GM18498 (cell line): ENCODE measurements around the gene EDARADD.

Experiments used
- ATAC-seq: cut with Tn5 transposase; IDR thresholded peaks from one replicate; pipeline ENCODE4 v1.9.1; 2021; ENCODE audit warnings: mild to moderate bottlenecking, moderate library complexity; ENCODE audit not compliant: unreplicated experiment

Gene EDARADD

GRCh38 chr1:236392182-236392581 lies 1.9 kb upstream of the EDARADD start:
- no peak for ATAC-seq

- peak; percentile 39 for ATAC-seq
Measured at GRCh38 chr1:236394879-236395229, 768 bp downstream of the EDARADD start.

- ATAC-seq = peak; percentile 74
Measured at GRCh38 chr1:236395230-236395946, 1.3 kb downstream of the EDARADD start.

- ATAC-seq = no peak
Measured at GRCh38 chr1:236395947-236396664, 2.0 kb downstream of the EDARADD start.

GRCh38 chr1:236396665-236397043 lies 2.6 kb downstream of the EDARADD start:
- no peak for ATAC-seq

GRCh38 chr1:236397173-236397759 lies 3.2 kb downstream of the EDARADD start:
- ATAC-seq = no peak

GRCh38 chr1:236398538-236398937 lies 4.5 kb downstream of the EDARADD start:
- no peak for ATAC-seq

GRCh38 chr1:236400061-236400603 lies 6.0 kb downstream of the EDARADD start:
- ATAC-seq = no peak

GRCh38 chr1:236401698-236402097 lies 7.6 kb downstream of the EDARADD start:
- no peak for ATAC-seq

- no peak for ATAC-seq
Measured at GRCh38 chr1:236403905-236404696, 10.0 kb downstream of the EDARADD start.

- no peak for ATAC-seq
Measured at GRCh38 chr1:236407059-236407458, 13.0 kb downstream of the EDARADD start.

- no peak for ATAC-seq
Measured at GRCh38 chr1:236413688-236414087, 19.6 kb downstream of the EDARADD start.

GRCh38 chr1:236416165-236416564 lies 22.1 kb downstream of the EDARADD start:
- ATAC-seq = no peak

- ATAC-seq = no peak
Measured at GRCh38 chr1:236417336-236417735, 23.2 kb downstream of the EDARADD start.

GRCh38 chr1:236419502-236419901 lies 25.4 kb downstream of the EDARADD start:
- ATAC-seq = no peak

GRCh38 chr1:236421022-236421421 lies 26.9 kb downstream of the EDARADD start:
- no peak for ATAC-seq

GRCh38 chr1:236421850-236422516 lies 27.9 kb downstream of the EDARADD start:
- no peak for ATAC-seq

- no peak for ATAC-seq
Measured at GRCh38 chr1:236422517-236422876, 28.4 kb downstream of the EDARADD start.

- peak; percentile 96 for ATAC-seq
Measured at GRCh38 chr1:236425031-236425663, 31.1 kb downstream of the EDARADD start.

- no peak for ATAC-seq
Measured at GRCh38 chr1:236426215-236426614, 32.1 kb downstream of the EDARADD start.
